Measurements from ENCODE around the gene MOBP.

- TF ChIP-seq CTCF (IDR thresholded peaks at IDR 0.05) (no peak), POLR2AphosphoS5 (IDR thresholded peaks at IDR 0.05) (no peak), POLR2A (IDR thresholded peaks at IDR 0.05) (no peak)
Observed at GRCh38 chr3:39427506-39427905, 40.0 kb upstream of the MOBP start.

Measured in stomach (tissue), 4 donors.